Small intestine (tissue), 7 donors: ENCODE data around the gene VTI1A. TPM values are rescaled to one million over a fixed set of nuclear protein-coding genes. Genes with fewer than 3 reads are reported as not detected.
A peak's percentile ranks its signal among the peaks of the same experiment; 100 is the strongest.

Experiments
- DNase-seq, 2 donors: peaks; one replicate each; pipeline versions ENCODE4 v3.0.0 to v3.0.0-alpha.2; 2013
- FAIRE-seq: peaks from 2 replicates; lab custom pipeline; 2012; peaks lifted over from hg19 to GRCh38; lab: Jason Lieb, UNC
- H3K27ac ChIP-seq, 3 donors: one replicate each; pipeline ENCODE4 v1.5.1; 2013; ENCODE audit warnings: low read length in 2 of 3, mild to moderate bottlenecking in 2 of 3, control low read depth in 1 of 3, inconsistent platforms in 1 of 3, low read depth in 1 of 3, moderate library complexity in 1 of 3
- H3K27me3 ChIP-seq, 3 donors: one replicate each; pipeline ENCODE4 v1.6.1; 2013; ENCODE audit warnings: low read length in 3 of 3, inconsistent platforms in 1 of 3; ENCODE audit not compliant: control insufficient read depth in 3 of 3, insufficient read depth in 3 of 3
- H3K36me3 ChIP-seq, 3 donors: one replicate each; pipeline ENCODE4 v1.6.1; 2013; ENCODE audit warnings: low read length in 3 of 3, inconsistent platforms in 1 of 3, low read depth in 1 of 3, mild to moderate bottlenecking in 1 of 3, moderate library complexity in 1 of 3; ENCODE audit not compliant: control insufficient read depth in 3 of 3, insufficient read depth in 2 of 3
- H3K4me1 ChIP-seq, 3 donors: one replicate each; pipeline ENCODE4 v1.6.1; 2013; ENCODE audit warnings: low read length in 2 of 3, inconsistent platforms in 1 of 3, low read depth in 1 of 3, mild to moderate bottlenecking in 1 of 3, moderate library complexity in 1 of 3; ENCODE audit not compliant: control insufficient read depth in 3 of 3, insufficient read depth in 2 of 3
- H3K4me3 ChIP-seq, 3 donors: one replicate each; pipeline ENCODE4 v1.5.1; 2013; ENCODE audit warnings: low read length in 3 of 3, control low read depth in 1 of 3, inconsistent platforms in 1 of 3, low read depth in 1 of 3, mild to moderate bottlenecking in 1 of 3, moderate library complexity in 1 of 3
- H3K9me3 ChIP-seq, 2 donors: one replicate each; pipeline ENCODE4 v1.6.1; 2013; ENCODE audit warnings: low read depth in 1 of 2, low read length in 1 of 2; ENCODE audit not compliant: control insufficient read depth in 2 of 2, insufficient read depth in 1 of 2
- WGBS, 3 donors: extraction: QIAGEN DNeasy Blood & Tissue Kit; methylation state at CpG; one replicate each; pipeline ENCODE4 v1.1.7; 2013; 5-methylcytosine and 5-hydroxymethylcytosine counted together
- polyA plus RNA-seq, 4 donors: library from polyadenylated mRNA; stranded (reverse) in 3 of 4; unstranded in 1 of 4; fragments of 200-250 nt in 3 of 4; fragments of 120-200 nt in 1 of 4; gene quantifications; one replicate each; pipeline versions ENCODE4 v1.2.1 to v1.2.3, GENCODE V29; 2013
- donor health status: healthy with polysubstance abuse.
- donor health status: control.
- donor health status: control.
- donor health status: Bipolar disorder and iron deficiency.
- donor health status: healthy.

Gene VTI1A
- polyA plus RNA-seq, 4 donors = 13.8 to 16.8 (median 16.0) TPM

DNA sequence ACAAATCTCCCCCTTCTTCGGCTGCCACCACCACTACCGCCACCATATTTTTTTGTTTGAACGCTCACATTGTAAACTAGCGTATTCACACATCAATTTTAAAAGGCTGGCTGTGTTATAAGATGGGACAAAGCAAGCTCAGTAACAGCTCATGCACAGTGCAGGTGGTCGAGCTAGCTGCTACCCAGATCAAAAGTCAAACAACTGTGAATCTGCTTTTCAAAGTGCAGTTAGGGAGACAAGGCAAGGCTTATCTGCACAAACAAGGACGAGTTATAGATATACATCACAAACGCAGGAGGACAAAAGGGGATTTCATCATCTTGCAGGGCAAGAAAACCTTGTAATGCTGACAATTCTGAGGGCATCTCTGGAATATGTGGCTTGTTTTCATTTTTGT is 231.6 kb downstream of the VTI1A start:
- Histone ChIP-seq H3K4me3 (no peak overlapping the region), H3K27me3 (no peaks in the 10 kb centered on the region), H3K36me3 (peaks cover 0 to 4% (median 0%) of the 10 kb centered on the region in 3 donors), H3K9me3 (no peaks in the 10 kb centered on the region), H3K4me1 (peaks cover 0 to 18% (median 0%) of the 10 kb centered on the region in 3 donors), H3K27ac (no peak overlapping the region)
- FAIRE-seq = no peak
- WGBS, 3 donors = 61 to 70% (median 67%) methylated on average over 7 of the region's 7 CpGs
- DNase-seq = peak in 1 of 2 donors; percentile 5

DNA sequence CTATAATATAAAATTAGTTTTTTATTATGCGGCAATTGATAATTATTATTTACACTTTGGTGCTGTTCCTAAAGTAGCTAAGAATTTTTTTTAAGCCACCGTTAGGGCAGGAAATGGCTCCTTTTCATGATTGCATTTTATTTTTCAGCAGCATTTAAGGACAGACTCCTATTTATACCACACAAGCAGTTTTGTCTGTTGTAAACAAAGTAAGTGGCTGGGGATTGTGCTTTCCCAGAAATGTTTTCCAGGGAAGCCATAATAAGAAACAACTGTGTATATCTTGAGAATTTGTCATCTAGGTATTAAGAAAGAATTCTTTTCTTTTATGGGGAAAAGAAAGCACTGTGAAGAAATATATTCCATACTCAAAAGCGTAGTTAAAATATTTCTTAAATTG is 232.0 kb downstream of the VTI1A start:
- Histone ChIP-seq H3K4me1 (peaks cover 0 to 18% (median 0%) of the 10 kb centered on the region in 3 donors), H3K9me3 (no peaks in the 10 kb centered on the region), H3K27ac (no peak overlapping the region), H3K36me3 (peaks cover 0 to 4% (median 0%) of the 10 kb centered on the region in 3 donors), H3K27me3 (no peaks in the 10 kb centered on the region), H3K4me3 (no peak overlapping the region)
- FAIRE-seq (no peak), DNase-seq (no peak)
- WGBS, 3 donors = 69 to 84% (median 80%) methylated on average over 3 of the region's 3 CpGs

DNA sequence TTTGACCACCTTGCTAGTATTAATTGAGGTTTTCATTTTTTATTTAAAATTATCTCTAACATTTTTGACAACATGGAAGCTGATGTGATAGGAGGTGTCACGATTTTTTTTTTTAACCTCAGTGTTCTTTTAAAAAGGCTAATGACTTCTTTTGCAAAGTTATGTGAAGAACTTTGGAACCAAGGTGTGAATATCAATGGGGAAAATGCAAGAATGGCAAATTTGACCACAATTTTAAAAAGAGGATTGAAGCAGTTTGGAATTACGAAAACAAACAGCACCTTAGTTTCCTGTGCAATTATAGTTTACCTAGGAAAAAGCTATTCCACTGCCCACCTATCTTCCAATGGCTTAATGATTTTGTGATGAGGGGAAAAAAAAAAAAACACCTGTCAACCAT is 232.4 kb downstream of the VTI1A start:
- 80 to 92% (median 85%) methylated on average over 2 of the region's 2 CpGs for WGBS, 3 donors
- FAIRE-seq (no peak), DNase-seq (no peak)
- no peaks in the 10 kb centered on the region for H3K9me3 ChIP-seq
- H3K36me3 ChIP-seq = peaks cover 0 to 4% (median 0%) of the 10 kb centered on the region in 3 donors
- H3K27ac ChIP-seq = no peak overlapping the region
- H3K27me3 ChIP-seq = no peaks in the 10 kb centered on the region
- peaks cover 0 to 18% (median 0%) of the 10 kb centered on the region in 3 donors for H3K4me1 ChIP-seq
- no peak overlapping the region for H3K4me3 ChIP-seq

DNA sequence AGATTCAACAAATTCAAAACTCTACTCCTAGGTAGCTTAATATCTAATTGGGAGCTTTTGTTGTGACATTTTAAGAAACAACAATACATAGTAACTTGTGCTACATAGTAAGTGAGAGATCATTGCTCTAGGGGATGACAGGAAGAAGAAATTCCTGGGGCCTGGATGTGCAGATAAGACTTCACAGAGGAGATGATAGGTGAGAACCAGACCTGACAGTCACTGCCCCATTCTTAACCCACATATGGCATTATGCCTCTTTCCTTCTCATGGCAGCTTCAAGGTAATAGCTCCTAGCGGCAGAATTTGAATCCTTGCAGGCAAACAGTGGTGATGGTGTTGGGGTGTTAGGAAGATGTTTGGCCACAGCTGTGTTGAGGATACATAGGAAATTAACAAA is 233.6 kb downstream of the VTI1A start:
- Histone ChIP-seq H3K4me1 (peaks cover 0 to 18% (median 0%) of the 10 kb centered on the region in 3 donors), H3K27ac (no peak overlapping the region), H3K27me3 (no peaks in the 10 kb centered on the region), H3K9me3 (no peaks in the 10 kb centered on the region), H3K36me3 (no peaks in the 10 kb centered on the region), H3K4me3 (no peak overlapping the region)
- 100% methylated on average over 1 of the region's 1 CpG for WGBS, 3 donors
- no peak for DNase-seq
- FAIRE-seq = no peak

DNA sequence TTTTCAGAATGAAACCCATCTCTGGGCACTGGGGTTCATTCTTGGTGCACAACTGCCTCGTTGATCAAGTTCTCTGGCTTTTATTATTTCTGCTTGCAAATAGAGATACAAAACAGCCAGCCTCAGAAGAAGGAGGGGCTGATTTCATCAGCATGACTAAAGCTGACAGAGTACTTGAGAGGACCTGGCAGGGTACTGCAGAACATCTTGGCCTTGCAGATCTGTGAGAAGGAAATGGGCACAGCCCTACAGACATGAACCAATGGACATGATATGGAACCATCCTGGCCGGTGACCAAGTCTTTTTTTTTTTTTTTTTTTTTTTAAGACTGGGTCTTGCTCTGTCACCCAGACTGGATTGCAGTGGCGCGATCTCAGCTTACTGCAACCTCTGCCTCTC is 240.6 kb downstream of the VTI1A start:
- no peak overlapping the region for H3K4me3 ChIP-seq
- no peaks in the 10 kb centered on the region for H3K9me3 ChIP-seq
- DNase-seq (no peak), FAIRE-seq (no peak)
- no peak overlapping the region for H3K27ac ChIP-seq
- WGBS, 3 donors = 86 to 89% (median 88%) methylated on average over 4 of the region's 4 CpGs
- H3K36me3 ChIP-seq = peaks cover 0 to 2% (median 1%) of the 10 kb centered on the region in 3 donors
- no peaks in the 10 kb centered on the region for H3K4me1 ChIP-seq
- H3K27me3 ChIP-seq = no peaks in the 10 kb centered on the region

DNA sequence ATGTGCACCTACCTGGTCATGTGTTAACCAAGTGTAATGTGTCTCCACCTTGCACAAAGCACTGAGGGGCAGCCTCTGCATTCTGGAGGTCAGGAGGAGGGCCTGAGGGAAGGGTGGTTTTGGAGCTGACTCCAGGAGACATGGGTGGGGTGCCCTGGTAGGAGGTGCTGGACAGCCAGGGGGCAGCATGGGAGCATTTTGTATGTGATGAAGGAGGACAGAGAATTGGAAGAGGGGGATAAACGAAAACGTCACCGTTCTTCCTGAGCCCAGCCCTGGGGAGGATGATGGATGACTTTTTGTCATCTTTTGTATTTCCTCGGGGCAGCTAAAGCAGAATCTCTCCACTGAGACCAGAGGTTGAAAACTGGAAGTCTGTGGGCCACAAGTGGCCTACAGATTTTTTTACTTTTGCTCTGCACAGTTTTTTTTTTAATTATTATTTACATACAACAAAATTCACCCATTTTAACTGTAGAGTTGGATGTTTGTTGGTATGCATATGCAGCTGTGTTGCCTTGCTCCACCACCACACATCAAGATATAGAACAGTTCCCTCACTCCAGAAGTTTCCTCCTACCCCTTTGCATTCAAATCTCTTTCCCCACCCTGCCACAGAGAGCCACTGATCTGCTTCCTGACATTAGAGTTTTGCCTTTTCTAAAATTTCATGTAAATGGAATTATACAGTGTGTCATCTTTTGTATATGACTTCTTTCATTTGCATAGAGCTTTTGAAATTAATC is 242.5 kb downstream of the VTI1A start:
- FAIRE-seq (no peak), DNase-seq (peak in 1 of 2 donors; percentile 39)
- H3K27me3 ChIP-seq = no peaks in the 10 kb centered on the region
- no peak overlapping the region for H3K27ac ChIP-seq
- WGBS, 3 donors = 33 to 82% (median 76%) methylated on average over 4 of the region's 4 CpGs
- H3K36me3 ChIP-seq = peaks cover 0 to 2% (median 2%) of the 10 kb centered on the region in 3 donors
- H3K4me1 ChIP-seq = no peaks in the 10 kb centered on the region
- no peaks in the 10 kb centered on the region for H3K9me3 ChIP-seq
- H3K4me3 ChIP-seq = no peak overlapping the region

DNA sequence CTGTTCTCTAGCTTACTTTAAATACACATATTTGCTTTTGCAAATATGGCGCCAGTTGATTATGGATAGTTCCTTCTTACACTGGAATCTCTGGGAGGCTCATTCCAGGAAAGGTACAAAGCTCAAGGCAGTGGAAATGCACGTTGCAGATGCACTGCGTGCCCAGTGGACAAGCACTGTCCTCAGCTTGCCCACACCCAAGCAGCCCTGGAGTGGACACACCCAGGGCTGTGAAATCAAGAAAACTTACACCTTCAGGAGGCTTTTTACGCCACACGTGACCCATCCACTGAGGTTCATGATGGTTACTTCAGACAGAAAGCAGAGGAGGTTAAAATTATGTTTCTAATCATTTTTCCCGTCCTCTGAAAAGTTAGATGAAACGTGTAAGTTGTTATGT is 248.5 kb downstream of the VTI1A start:
- no peaks in the 10 kb centered on the region for H3K27me3 ChIP-seq
- peaks cover 0 to 3% (median 2%) of the 10 kb centered on the region in 3 donors for H3K4me1 ChIP-seq
- FAIRE-seq (no peak), DNase-seq (peak; percentile 47 to 80)
- no peak overlapping the region for H3K4me3 ChIP-seq
- peak overlapping the region in 1 of 3 donors; percentile 64 for H3K27ac ChIP-seq
- 79 to 91% (median 84%) methylated on average over 7 of the region's 7 CpGs for WGBS, 3 donors
- H3K9me3 ChIP-seq = no peaks in the 10 kb centered on the region
- H3K36me3 ChIP-seq = peaks cover 0 to 4% (median 0%) of the 10 kb centered on the region in 3 donors

DNA sequence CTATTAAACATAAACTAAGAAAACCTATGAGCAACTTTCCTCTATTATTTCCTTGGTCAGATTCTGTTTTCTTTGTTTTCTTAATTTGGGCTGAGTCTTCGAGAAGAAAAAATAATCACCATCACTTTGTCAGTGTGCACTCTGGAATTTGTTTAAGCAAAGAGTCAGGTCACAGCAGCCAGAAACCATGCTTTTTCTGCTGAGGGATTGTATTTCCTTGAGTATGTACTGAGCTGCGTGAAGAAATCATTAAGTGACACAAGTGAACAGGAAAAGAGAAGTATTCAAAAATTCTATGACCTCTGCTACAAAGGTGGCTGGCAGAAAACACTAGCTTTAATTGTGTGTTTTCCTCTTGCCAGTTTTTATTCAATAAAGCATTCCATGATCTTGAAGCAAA is 249.6 kb downstream of the VTI1A start:
- H3K36me3 ChIP-seq = peaks cover 0 to 4% (median 0%) of the 10 kb centered on the region in 3 donors
- H3K27ac ChIP-seq = no peak overlapping the region
- no peak overlapping the region for H3K4me3 ChIP-seq
- no peaks in the 10 kb centered on the region for H3K27me3 ChIP-seq
- no peaks in the 10 kb centered on the region for H3K9me3 ChIP-seq
- WGBS, 3 donors = 62 to 78% (median 76%) methylated on average over 2 of the region's 2 CpGs
- FAIRE-seq (no peak), DNase-seq (no peak)
- peaks cover 0 to 3% (median 2%) of the 10 kb centered on the region in 3 donors for H3K4me1 ChIP-seq
